Measurements from ENCODE around the gene DHRS12.

DNA sequence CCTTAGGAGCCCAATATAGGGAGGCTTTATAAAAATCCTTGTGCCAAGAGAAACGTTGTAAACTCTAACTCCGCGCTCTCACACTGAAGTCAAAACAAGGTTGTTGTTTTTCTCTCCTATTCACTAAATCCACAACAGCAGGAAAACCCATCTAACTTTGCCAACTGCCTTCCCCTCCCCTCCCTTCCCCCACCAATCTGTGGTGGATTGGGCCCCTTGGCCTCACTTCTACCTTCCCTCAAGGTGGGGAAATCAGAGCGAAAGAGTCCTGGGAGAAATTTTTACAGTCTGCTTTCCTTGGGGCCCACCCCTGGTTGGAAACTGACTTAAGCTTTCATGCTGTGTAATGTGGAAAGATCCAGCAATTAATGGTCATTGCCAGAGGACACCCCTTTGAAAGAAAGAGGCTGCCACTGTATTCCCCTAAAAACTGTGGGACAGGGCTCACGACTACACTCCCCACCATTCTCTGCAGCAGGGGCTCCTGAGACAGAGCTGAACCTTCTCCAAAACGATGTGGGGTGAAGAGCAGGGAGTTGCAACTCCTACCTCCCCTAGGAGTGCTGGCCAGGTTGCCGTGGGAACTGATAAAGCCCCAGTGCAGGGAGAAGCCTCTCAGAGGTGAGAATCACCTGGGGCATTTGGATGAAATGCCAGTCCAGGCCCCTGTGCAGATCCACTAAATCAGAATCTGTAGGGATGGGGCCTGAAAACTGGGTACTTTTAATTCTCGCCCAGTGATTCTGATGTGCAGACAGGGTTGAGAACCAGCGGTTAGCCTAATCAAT, 1.1 kb downstream of the DHRS12 start:
- TF ChIP-seq CTCF (IDR thresholded peaks at IDR 0.05) = no peak
- no peak for TF ChIP-seq POLR2A (IDR thresholded peaks at IDR 0.05)
